ENCODE data around the gene AMER3. TPM values are rescaled to one million over a fixed set of nuclear protein-coding genes. Genes with fewer than 3 reads are reported as not detected.

The AMER3 gene
- total and polyA plus RNA-seq, 10 of the 15 experiments (the other 5 are each of a cell fraction or from before 2014, with no cell fraction given): not detected

- WGBS (ENCODE audit: insufficient coverage, insufficient replicate concordance, low lambda C conversion rate, missing lambda C conversion rate): 45% methylated on average over 3 of the region's 3 CpGs
- ChIA-PET SMC1A (ENCODE audit: uncharacterized antibody, unreplicated experiment) (no interaction called here), RAD21 (ENCODE audit: unreplicated experiment) (no interaction called here), CTCF (no interaction called here), POLR2A (no interaction called here)
- Histone ChIP-seq H3K4me3 (no peak overlapping the region), H4K20me1 (ENCODE audit: control insufficient read depth, insufficient read depth) (no peaks in the 10 kb centered on the region), H3K36me3 (ENCODE audit: control insufficient read depth in 2 of 2, insufficient read depth in 2 of 2, low read length in 1 of 2) (no peaks in the 10 kb centered on the region), H2AFZ (ENCODE audit: control insufficient read depth, low read depth, low read length) (no peak overlapping the region), H3K27ac (ENCODE audit: control insufficient read depth, insufficient read depth) (no peak overlapping the region), H3K9ac (ENCODE audit: control insufficient read depth, insufficient read depth, low read length) (no peak overlapping the region), H3K4me1 (ENCODE audit: control insufficient read depth, insufficient read depth, low read length) (no peaks in the 10 kb centered on the region), H3K4me2 (ENCODE audit: control insufficient read depth, insufficient read depth) (no peak overlapping the region), H3K27me3 (replicated peaks in 1 of 2; ENCODE audit: control insufficient read depth in 2 of 2, insufficient read depth in 2 of 2, low read length in 1 of 2) (no peaks in the 10 kb centered on the region; a peak in 1 of 4 replicates), H3K9me3 (replicated peaks; ENCODE audit: control insufficient read depth, insufficient read depth, low read length) (no peaks in the 10 kb centered on the region; the same call in 2 of the 3 replicates), H3K79me2 (ENCODE audit: control insufficient read depth, insufficient read depth, low read length) (no peaks in the 10 kb centered on the region)
- TF ChIP-seq ZNF274 (IDR thresholded peaks at IDR 0.05; ENCODE audit: insufficient read depth, insufficient read length): no peak
- no peak for TF ChIP-seq SMC3 (IDR thresholded peaks at IDR 0.05; ENCODE audit: borderline replicate concordance, low read length)
- TF ChIP-seq BHLHE40 (IDR thresholded peaks at IDR 0.05; ENCODE audit: borderline replicate concordance in 1 of 2, low read depth in 2 of 2, low read length in 1 of 2): no peak
- no peak for TF ChIP-seq SMAD5 (IDR thresholded peaks at IDR 0.05; ENCODE audit: low read depth)
- TF ChIP-seq PAX5 (IDR thresholded peaks at IDR 0.05; ENCODE audit: borderline replicate concordance, low read depth, low read length): no peak
- no peak for TF ChIP-seq GATAD2B (conservative IDR thresholded peaks at IDR 0.05; ENCODE audit: low read depth)
- no peak for TF ChIP-seq IKZF1 (conservative IDR thresholded peaks at IDR 0.05)
- no peak for TF ChIP-seq BCL11A (IDR thresholded peaks at IDR 0.05; ENCODE audit: low read depth, low read length)
- no peak for TF ChIP-seq MTA3 (IDR thresholded peaks at IDR 0.05; ENCODE audit: borderline replicate concordance, low read length)
- in situ Hi-C loops (cut with MboI) (no loop called here), intact Hi-C loops (cut with micrococcal nuclease; ENCODE audit: unreplicated experiment) (no loop called here)
- DNase-seq (ENCODE audit: low read depth, low spot score) (no peak), FAIRE-seq (no peak), ATAC-seq (no peak)
- no TSS peak for BruUV-seq (replicated peaks)
Observed at GRCh38 chr2:130720528-130720927, 34.8 kb upstream of the AMER3 start.

GRCh38 chr2:130724455-130724854 is 30.9 kb upstream of the AMER3 start:
- Histone ChIP-seq H3K79me2 (ENCODE audit: control insufficient read depth, insufficient read depth, low read length) (no peaks in the 10 kb centered on the region), H2AFZ (ENCODE audit: control insufficient read depth, low read depth, low read length) (no peak overlapping the region), H3K4me3 (no peak overlapping the region), H3K9me3 (replicated peaks; ENCODE audit: control insufficient read depth, insufficient read depth, low read length) (no peaks in the 10 kb centered on the region; the same call in 2 of the 3 replicates), H3K9ac (ENCODE audit: control insufficient read depth, insufficient read depth, low read length) (no peak overlapping the region), H3K4me2 (ENCODE audit: control insufficient read depth, insufficient read depth) (no peak overlapping the region), H4K20me1 (ENCODE audit: control insufficient read depth, insufficient read depth) (no peaks in the 10 kb centered on the region), H3K27ac (ENCODE audit: control insufficient read depth, insufficient read depth) (no peak overlapping the region), H3K27me3 (replicated peaks in 1 of 2; ENCODE audit: control insufficient read depth in 2 of 2, insufficient read depth in 2 of 2, low read length in 1 of 2) (no peaks in the 10 kb centered on the region; a peak in 1 of 4 replicates), H3K36me3 (ENCODE audit: control insufficient read depth in 2 of 2, insufficient read depth in 2 of 2, low read length in 1 of 2) (no peaks in the 10 kb centered on the region), H3K4me1 (ENCODE audit: control insufficient read depth, insufficient read depth, low read length) (peaks cover 9% of the 10 kb centered on the region)
- ChIA-PET POLR2A (no interaction called here), SMC1A (ENCODE audit: uncharacterized antibody, unreplicated experiment) (no interaction called here), CTCF (no interaction called here), RAD21 (ENCODE audit: unreplicated experiment) (no interaction called here)
- FAIRE-seq: no peak
- DNase-seq (ENCODE audit: low read depth, low spot score): no peak
- BruUV-seq (replicated peaks): no TSS peak
- in situ Hi-C loops (cut with MboI): no loop called here
- ATAC-seq: no peak
- WGBS (ENCODE audit: insufficient coverage, insufficient replicate concordance, low lambda C conversion rate, missing lambda C conversion rate): 78% methylated on average over 2 of the region's 2 CpGs
- intact Hi-C loops (cut with micrococcal nuclease; ENCODE audit: unreplicated experiment): no loop called here
- no peak for TF ChIP-seq NFXL1 (IDR thresholded peaks at IDR 0.05; ENCODE audit: borderline replicate concordance)
- TF ChIP-seq TBL1XR1 (IDR thresholded peaks at IDR 0.05; ENCODE audit: low read depth, low read length): no peak
- no peak for TF ChIP-seq DPF2 (IDR thresholded peaks at IDR 0.05)
- TF ChIP-seq RFX5 (IDR thresholded peaks at IDR 0.05; ENCODE audit: low read depth, low read length): no peak
- TF ChIP-seq SUZ12 (IDR thresholded peaks at IDR 0.05; ENCODE audit: unreplicated experiment): no peak
- TF ChIP-seq, protein P1, sequence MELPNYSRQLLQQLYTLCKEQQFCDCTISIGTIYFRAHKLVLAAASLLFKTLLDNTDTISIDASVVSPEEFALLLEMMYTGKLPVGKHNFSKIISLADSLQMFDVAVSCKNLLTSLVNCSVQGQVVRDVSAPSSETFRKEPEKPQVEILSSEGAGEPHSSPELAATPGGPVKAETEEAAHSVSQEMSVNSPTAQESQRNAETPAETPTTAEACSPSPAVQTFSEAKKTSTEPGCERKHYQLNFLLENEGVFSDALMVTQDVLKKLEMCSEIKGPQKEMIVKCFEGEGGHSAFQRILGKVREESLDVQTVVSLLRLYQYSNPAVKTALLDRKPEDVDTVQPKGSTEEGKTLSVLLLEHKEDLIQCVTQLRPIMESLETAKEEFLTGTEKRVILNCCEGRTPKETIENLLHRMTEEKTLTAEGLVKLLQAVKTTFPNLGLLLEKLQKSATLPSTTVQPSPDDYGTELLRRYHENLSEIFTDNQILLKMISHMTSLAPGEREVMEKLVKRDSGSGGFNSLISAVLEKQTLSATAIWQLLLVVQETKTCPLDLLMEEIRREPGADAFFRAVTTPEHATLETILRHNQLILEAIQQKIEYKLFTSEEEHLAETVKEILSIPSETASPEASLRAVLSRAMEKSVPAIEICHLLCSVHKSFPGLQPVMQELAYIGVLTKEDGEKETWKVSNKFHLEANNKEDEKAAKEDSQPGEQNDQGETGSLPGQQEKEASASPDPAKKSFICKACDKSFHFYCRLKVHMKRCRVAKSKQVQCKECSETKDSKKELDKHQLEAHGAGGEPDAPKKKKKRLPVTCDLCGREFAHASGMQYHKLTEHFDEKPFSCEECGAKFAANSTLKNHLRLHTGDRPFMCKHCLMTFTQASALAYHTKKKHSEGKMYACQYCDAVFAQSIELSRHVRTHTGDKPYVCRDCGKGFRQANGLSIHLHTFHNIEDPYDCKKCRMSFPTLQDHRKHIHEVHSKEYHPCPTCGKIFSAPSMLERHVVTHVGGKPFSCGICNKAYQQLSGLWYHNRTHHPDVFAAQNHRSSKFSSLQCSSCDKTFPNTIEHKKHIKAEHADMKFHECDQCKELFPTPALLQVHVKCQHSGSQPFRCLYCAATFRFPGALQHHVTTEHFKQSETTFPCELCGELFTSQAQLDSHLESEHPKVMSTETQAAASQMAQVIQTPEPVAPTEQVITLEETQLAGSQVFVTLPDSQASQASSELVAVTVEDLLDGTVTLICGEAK (IDR thresholded peaks at IDR 0.05; ENCODE audit: borderline replicate concordance): no peak
- no peak for TF ChIP-seq CREB1 (IDR thresholded peaks at IDR 0.05; ENCODE audit: low read depth)
